Natural killer cell (primary cell): Measurements from ENCODE around the gene TSPAN19. TPM values are rescaled to one million over a fixed set of nuclear protein-coding genes. Genes with fewer than 3 reads are reported as not detected.
"Not testable (repeated sequence)": the region's sequence is repeated elsewhere in the genome, so short reads cannot be mapped to it uniquely, and the experiment has no call there.

Source experiments
- ATAC-seq, 3 donors: fragments of 150-1000 bp in 2 of 3; fragments of 200-7000 bp in 1 of 3; cut with Tn5 transposase; 1 replicate in 1 of 3; 2 replicates in 2 of 3; pipeline ENCODE4 v1.10.0; 2021; ENCODE audit warnings: mild to moderate bottlenecking in 2 of 3, moderate library complexity in 2 of 3
- DNase-seq, 2 donors: peaks; one replicate each; pipeline versions ENCODE4 v3.0.0 to v3.0.0-alpha.2; 2013 to 2021; ENCODE audit warnings: mixed read lengths in 1 of 2
- H3K27ac ChIP-seq: one replicate; pipeline ENCODE4 v1.5.1; 2013; ENCODE audit warnings: mild to moderate bottlenecking, low read length
- H3K27me3 ChIP-seq: one replicate; pipeline ENCODE4 v1.6.1; 2013; ENCODE audit warnings: low read length; ENCODE audit not compliant: control insufficient read depth, insufficient read depth
- H3K36me3 ChIP-seq: one replicate; pipeline ENCODE4 v1.6.1; 2013; ENCODE audit warnings: low read length; ENCODE audit not compliant: control insufficient read depth, insufficient read depth
- H3K4me1 ChIP-seq: one replicate; pipeline ENCODE4 v1.6.1; 2013; ENCODE audit warnings: low read length; ENCODE audit not compliant: control insufficient read depth, insufficient read depth
- H3K4me3 ChIP-seq: one replicate; pipeline ENCODE4 v1.5.1; 2013; ENCODE audit warnings: low read length
- H3K9me3 ChIP-seq: one replicate; pipeline ENCODE4 v1.6.1; 2013; ENCODE audit warnings: low read length; ENCODE audit not compliant: control insufficient read depth, insufficient read depth
- H3K27ac Mint-ChIP-seq, 2 donors: one replicate each; pipeline ENCODE4 v1.8.0; 2022; ENCODE audit warnings: mild to moderate bottlenecking in 2 of 2, mixed read lengths in 2 of 2, moderate library complexity in 1 of 2
- H3K27me3 Mint-ChIP-seq, 2 donors: one replicate each; pipeline ENCODE4 v1.8.0; 2022; ENCODE audit warnings: low read depth in 2 of 2, mixed read lengths in 2 of 2
- H3K36me3 Mint-ChIP-seq: one replicate; pipeline ENCODE4 v1.8.0; 2022; ENCODE audit warnings: mixed read lengths
- H3K4me1 Mint-ChIP-seq, 2 donors: one replicate each; pipeline ENCODE4 v1.8.0; 2022; ENCODE audit warnings: mixed read lengths in 2 of 2
- H3K4me3 Mint-ChIP-seq: one replicate; pipeline ENCODE4 v1.8.0; 2022; ENCODE audit warnings: mild to moderate bottlenecking, moderate library complexity, mixed read lengths
- H3K9me3 Mint-ChIP-seq, 2 donors: one replicate each; pipeline ENCODE4 v1.8.0; 2022; ENCODE audit warnings: mixed read lengths in 2 of 2
- CTCF ChIP-seq: fragments of 200-600 bp; IDR thresholded peaks from one replicate; pipeline ENCODE4 v1.8.0; 2022; ENCODE audit warnings: antibody characterized with exemption
- WGBS: methylation state at CpG from one replicate; pipeline ENCODE4 v1.1.7; 2013; ENCODE audit warnings: missing lambda C conversion rate; ENCODE audit not compliant: insufficient coverage; 5-methylcytosine and 5-hydroxymethylcytosine counted together
- intact Hi-C: fragments of 100-400 bp; cut with micrococcal nuclease; formaldehyde crosslinking; loops from one replicate; pipeline ENCODE4 v1.14.2; 2022
- total RNA-seq, 4 donors: library from RNA; stranded (reverse); fragments of 120-200 nt in 1 of 4; gene quantifications; one replicate each; pipeline versions ENCODE4 v1.2.3 to v1.2.4, GENCODE V29; 2013 to 2022

TSPAN19 gene
- total RNA-seq, 3 donors from 2014 or later (not counting 1 experiment from before 2014, with no cell fraction given), result not detected

GRCh38 chr12:85005615-85006014 is 30.5 kb downstream of the TSPAN19 start:
- no peak overlapping the region for H3K4me3 Mint-ChIP-seq
- H3K4me3 ChIP-seq, result no peak overlapping the region
- H3K36me3 ChIP-seq, result no peaks in the 10 kb centered on the region
- intact Hi-C loops, result no loop called here
- H3K27me3 ChIP-seq, result no peaks in the 10 kb centered on the region
- H3K9me3 ChIP-seq, result no peaks in the 10 kb centered on the region
- WGBS, result 50% methylated on average over 1 of the region's 1 CpG
- no peaks in the 10 kb centered on the region for H3K27me3 Mint-ChIP-seq
- H3K4me1 ChIP-seq, result no peaks in the 10 kb centered on the region
- DNase-seq (no peak), ATAC-seq (no peak)
- no peaks in the 10 kb centered on the region for H3K36me3 Mint-ChIP-seq
- no peak overlapping the region for H3K27ac Mint-ChIP-seq
- H3K9me3 Mint-ChIP-seq, result peaks cover 2 to 10% of the 10 kb centered on the region in 2 donors
- no peak for TF ChIP-seq CTCF
- H3K27ac ChIP-seq, result no peak overlapping the region
- H3K4me1 Mint-ChIP-seq, result no peaks in the 10 kb centered on the region

DNA sequence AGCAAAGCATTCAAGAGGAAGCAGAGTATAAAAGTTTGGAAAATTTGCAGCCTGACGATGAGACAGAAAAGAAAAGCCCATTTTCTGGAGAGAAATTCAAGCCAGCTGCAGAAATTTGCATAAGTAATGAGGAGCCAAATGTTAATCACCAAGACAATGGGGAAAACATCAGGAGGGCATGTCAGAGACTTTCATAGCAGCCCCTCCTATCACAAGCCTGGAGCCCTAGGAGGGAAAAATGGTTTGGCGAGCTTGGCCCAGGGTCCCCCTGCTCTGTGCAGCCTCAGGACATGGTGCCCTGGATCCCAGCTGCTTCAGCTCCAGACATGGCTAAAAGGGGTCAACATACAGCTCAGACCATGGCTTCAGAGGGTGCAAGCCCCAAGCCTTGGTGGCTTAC is 31.0 kb downstream of the TSPAN19 start:
- H3K27me3 ChIP-seq, H3K4me3 Mint-ChIP-seq, H3K27me3 Mint-ChIP-seq, DNase-seq, H3K36me3 ChIP-seq, H3K4me1 ChIP-seq, H3K27ac ChIP-seq, intact Hi-C loops, H3K4me3 ChIP-seq, H3K27ac Mint-ChIP-seq, H3K4me1 Mint-ChIP-seq, H3K36me3 Mint-ChIP-seq, H3K9me3 ChIP-seq, ATAC-seq: not testable (repeated sequence)
- WGBS, result 65% methylated on average over 2 of the region's 2 CpGs
- peaks cover 2 to 13% of the 10 kb centered on the region in 2 donors for H3K9me3 Mint-ChIP-seq

DNA sequence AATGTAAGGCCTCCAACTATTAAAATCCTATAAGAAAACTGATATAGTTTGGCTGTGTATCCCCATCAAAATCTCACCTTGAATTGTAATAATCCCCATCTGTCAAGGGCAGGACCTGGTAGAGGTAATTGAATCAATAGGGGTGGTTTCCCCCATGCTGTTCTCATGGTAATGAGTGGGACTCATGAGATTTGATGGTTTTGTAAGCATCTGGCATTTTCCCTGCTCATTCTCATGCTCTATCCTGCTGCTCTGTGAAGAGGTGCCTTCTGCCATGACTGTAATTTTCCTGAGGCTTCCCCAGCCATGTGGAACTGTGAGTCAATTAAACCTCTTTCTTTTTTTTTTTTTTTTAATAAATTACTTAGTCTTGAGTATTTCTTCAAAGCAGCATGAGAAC is 31.9 kb downstream of the TSPAN19 start:
- H3K27me3 ChIP-seq, result no peaks in the 10 kb centered on the region
- Mint-ChIP-seq H3K27me3 (no peaks in the 10 kb centered on the region), H3K9me3 (peaks cover 2 to 13% of the 10 kb centered on the region in 2 donors), H3K27ac (no peak overlapping the region), H3K36me3 (no peaks in the 10 kb centered on the region), H3K4me1 (no peaks in the 10 kb centered on the region), H3K4me3 (no peak overlapping the region)
- TF ChIP-seq CTCF, result no peak
- no peaks in the 10 kb centered on the region for H3K36me3 ChIP-seq
- no peak overlapping the region for H3K27ac ChIP-seq
- H3K9me3 ChIP-seq, result no peaks in the 10 kb centered on the region
- no peaks in the 10 kb centered on the region for H3K4me1 ChIP-seq
- intact Hi-C loops, result no loop called here
- no peak for ATAC-seq
- no peak for DNase-seq
- H3K4me3 ChIP-seq, result no peak overlapping the region

- no peak for ATAC-seq
- Mint-ChIP-seq H3K27me3 (no peaks in the 10 kb centered on the region), H3K36me3 (no peaks in the 10 kb centered on the region), H3K27ac (no peak overlapping the region), H3K9me3 (peaks cover 2 to 13% of the 10 kb centered on the region in 2 donors), H3K4me1 (no peaks in the 10 kb centered on the region), H3K4me3 (no peak overlapping the region)
- intact Hi-C loops, result no loop called here
- Histone ChIP-seq H3K4me1 (no peaks in the 10 kb centered on the region), H3K4me3 (no peak overlapping the region), H3K36me3 (no peaks in the 10 kb centered on the region), H3K27me3 (no peaks in the 10 kb centered on the region), H3K9me3 (no peaks in the 10 kb centered on the region), H3K27ac (no peak overlapping the region)
- TF ChIP-seq CTCF, result no peak
- DNase-seq, result no peak
- 46% methylated on average over 2 of the region's 3 CpGs for WGBS
Measured at GRCh38 chr12:85002778-85003296, 33.2 kb downstream of the TSPAN19 start.
